ENCODE measurements around the gene ELP4.
"Not testable (repeated sequence)": the region's sequence is repeated elsewhere in the genome, so short reads cannot be mapped to it uniquely, and the experiment has no call there.

The ELP4 gene

GRCh38 chr11:31649129-31649966 is 139.8 kb downstream of the ELP4 start:
- DNase-seq = no peak

- DNase-seq = no peak
Measured at GRCh38 chr11:31651208-31651607, 141.6 kb downstream of the ELP4 start.

DNA sequence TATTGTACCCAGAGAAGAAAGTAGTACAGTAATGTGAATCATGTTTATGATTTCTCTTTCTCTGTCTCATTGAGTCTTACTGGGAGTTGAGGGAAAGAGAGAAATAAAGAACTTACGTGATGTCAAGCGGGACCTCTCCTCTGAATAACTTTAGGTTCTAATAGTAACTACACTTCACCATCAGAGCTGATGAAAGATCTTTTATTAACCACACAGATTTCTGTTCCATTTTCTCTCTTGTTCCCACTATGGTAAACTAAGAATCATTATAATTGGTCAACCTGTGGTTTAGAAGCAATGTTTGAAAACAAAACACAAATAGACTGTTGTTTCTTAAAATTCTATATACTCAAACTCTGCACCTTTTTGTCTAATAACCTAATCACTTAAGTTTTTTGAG is 142.3 kb downstream of the ELP4 start:
- DNase-seq = no peak

- no peak for DNase-seq
Measured at GRCh38 chr11:31652528-31652927, 143.0 kb downstream of the ELP4 start.

GRCh38 chr11:31655483-31655882 is 145.9 kb downstream of the ELP4 start:
- DNase-seq = no peak

DNA sequence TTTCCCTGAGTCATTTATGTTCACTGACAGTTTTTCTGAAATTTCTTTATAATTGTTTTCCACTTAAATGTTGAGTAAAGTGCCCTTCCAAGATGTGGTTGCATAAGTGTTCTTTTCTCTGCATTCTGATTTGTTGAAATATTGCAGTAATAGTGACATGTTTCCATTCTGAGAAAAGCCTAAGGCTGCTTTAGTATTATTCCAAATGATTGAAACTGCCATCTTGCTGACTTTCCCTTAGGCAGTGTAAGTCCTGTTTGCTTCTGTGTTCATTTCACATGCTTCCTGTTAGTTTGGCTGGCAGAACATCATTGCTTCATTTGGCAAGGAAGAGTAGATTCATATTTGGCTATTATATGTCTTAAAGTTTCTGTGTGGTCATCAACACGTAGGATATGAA is 146.5 kb downstream of the ELP4 start:
- no peak for DNase-seq

GRCh38 chr11:31657091-31657490 is 147.5 kb downstream of the ELP4 start:
- no peak for DNase-seq

- DNase-seq = no peak
Measured at GRCh38 chr11:31664129-31664528, 154.6 kb downstream of the ELP4 start.

- DNase-seq = no peak
Measured at GRCh38 chr11:31664954-31665353, 155.4 kb downstream of the ELP4 start.

DNA sequence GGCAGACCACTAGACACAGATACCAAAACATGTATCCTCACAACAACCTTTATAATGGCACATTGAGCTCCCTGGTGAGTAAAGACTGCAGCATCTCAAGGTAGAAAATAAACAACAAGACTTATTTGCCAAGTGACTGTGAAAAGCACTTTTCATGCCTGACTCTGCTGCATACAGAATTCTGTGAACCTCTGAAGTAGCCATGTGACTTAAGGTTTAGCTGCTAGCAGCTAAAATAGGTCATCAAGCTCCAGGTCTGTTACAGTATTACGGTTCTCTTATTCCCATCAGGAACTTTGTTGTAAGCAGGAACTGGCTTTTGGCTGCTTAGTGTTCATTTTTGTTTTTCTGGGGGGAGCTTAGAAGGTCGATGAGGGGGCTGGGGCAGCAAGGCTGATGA is 162.1 kb downstream of the ELP4 start:
- no peak for DNase-seq

- DNase-seq = not testable (repeated sequence)
Measured at GRCh38 chr11:31673108-31673507, 163.5 kb downstream of the ELP4 start.

- no peak for DNase-seq
Measured at GRCh38 chr11:31676280-31676982, 166.9 kb downstream of the ELP4 start.

- no peak for DNase-seq
Measured at GRCh38 chr11:31680770-31681169, 171.2 kb downstream of the ELP4 start.

DNA sequence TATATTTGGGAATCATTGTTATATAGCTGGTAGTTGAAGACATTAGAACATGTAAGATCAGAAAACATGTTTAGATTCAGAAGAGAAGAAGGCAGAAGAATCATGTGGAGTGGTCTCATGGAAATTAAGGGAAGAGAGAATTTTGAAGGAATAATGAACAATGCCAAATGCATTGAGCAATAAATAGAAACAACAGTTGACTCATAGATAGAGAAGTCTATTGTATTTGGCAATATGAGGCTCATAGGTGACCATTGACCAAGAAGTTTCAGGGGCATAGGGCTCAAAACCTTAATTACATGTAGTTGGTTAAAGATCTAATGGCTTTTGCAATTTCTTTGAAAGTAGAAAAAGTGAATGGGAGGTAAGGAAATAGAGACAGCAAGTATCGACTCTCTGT is 177.7 kb downstream of the ELP4 start:
- no peak for DNase-seq

DNA sequence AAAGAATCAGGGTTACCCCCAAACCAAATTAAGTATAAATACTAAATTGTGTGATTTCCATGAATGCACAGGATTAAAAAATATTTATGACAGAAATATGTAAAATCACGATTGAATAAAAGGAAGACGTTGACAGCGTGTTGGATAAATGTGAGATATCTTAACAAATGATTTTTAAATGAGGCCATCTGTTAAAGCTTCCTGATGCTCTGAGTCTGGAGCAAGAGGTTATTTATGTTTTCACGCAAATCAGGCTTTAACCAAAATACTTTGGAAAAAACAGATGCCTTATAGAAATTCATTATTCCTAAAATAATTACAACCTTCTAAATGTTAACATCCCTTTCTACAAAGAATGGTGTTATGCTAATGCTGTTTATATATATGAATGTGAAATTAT is 178.3 kb downstream of the ELP4 start:
- DNase-seq = no peak

DNA sequence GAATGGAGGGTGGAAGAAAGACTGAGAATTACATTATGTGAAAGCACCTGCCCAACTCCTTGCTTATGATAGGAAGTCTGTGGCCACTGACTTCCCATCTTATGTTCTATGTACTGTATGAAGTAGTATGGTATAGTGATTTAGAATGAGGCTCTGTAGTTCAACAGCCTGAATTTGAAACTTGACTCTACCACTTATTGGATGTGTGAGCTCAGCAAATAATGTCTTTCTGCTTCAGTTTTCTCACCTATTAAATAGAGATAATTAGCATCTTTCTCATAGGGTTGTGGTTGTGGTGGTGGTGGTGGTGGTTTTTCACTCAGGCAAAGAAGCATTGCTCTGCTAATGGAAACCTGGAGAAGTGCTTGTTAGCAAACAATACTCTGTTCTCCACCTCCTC is 180.0 kb downstream of the ELP4 start:
- DNase-seq = no peak

GRCh38 chr11:31690041-31690440 is 180.5 kb downstream of the ELP4 start:
- no peak for DNase-seq

DNA sequence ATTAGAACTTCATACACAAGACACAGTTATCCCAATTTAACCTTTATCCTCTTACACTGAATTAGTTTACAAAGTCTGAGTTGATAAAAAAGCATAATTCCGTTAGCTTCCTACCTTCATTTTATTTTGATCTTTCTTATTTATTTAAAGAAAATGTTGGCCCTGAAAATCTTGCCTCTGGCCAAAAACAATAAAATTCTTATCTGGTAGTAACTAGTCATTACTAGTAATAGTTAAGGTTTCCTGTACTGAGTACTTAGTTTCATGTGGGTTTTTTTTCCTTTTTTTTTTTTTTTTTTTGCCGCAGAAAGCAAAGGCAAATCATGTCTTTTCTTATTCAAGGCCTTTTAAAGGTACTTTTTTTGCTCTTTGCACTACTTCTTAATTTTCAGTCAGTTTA is 180.9 kb downstream of the ELP4 start:
- DNase-seq = no peak

DNA sequence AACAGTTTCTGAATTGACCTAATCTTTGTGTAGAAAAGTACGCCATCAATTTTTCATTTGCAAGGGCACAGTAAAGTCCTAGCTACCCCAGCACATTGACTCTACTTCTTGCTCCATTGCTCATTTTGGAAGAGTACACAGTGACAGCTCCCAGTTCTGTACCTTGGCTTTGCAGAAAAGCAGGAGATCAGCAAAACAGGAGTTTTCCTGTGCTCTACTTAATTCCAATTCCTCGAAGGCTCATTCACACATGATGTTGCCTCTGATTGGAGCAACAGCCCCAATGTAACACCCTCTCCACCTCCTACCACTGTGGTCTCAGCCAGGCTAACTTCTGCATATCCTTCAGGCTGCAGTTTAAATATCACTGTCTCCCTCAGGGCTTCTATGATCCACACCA is 182.9 kb downstream of the ELP4 start:
- no peak for DNase-seq

DNA sequence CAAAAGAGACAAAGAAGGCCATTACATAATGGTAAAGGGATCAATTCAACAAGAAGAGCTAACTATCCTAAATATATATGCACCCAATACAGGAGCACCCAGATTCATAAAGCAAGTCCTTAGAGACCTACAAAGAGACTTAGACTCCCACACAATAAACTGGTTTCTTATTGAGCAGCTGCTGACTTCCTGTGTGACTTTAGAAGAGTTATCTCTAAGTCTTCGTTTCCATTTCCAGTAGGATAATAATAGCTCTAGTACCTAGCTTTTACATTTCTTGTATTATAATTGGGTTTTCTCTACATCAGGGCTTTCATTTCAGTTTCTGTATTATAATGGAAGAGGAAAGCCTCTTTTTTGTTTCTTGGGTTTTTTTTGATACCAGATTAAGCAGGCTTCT is 187.5 kb downstream of the ELP4 start:
- not testable (repeated sequence) for DNase-seq

DNA sequence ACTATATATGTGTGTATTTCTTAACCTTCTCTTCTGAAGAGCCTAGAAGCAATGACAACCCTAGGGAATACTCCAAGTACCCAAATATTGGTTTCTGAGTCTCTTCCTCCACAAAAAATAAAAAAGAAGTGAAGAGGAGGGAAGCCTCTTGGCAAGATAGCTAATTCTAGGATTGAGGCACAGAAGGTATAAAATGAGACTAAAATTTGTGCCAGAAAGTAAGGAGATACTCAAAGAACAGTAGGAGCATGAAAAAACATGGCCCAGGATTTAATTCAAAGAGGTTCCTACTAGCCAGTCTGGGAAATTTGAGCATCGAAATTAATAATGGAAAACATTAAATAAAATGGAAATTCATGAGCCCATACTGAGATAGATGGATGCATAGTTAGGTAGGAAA is 189.5 kb downstream of the ELP4 start:
- DNase-seq = no peak

DNA sequence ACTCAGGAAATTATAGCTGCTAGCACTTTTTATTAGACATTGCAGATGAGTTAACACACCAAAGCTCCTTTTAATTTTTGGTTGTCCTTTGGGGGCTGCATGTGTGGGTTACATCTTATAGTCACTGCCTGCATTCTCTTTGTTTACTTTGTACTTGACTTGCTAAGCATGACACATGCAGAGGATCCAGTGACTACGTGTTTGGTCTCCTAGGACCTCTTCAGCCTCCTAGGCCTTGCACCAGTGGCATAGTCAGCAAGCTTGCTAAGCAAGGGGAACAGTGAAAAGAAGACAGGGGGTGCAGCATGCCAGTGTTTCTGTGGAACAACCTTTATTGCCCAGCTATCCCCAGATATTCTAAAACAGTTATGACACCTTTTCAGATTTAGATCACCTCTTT is 193.4 kb downstream of the ELP4 start:
- no peak for DNase-seq

GRCh38 chr11:31706357-31706756 is 196.8 kb downstream of the ELP4 start:
- DNase-seq = no peak

DNA sequence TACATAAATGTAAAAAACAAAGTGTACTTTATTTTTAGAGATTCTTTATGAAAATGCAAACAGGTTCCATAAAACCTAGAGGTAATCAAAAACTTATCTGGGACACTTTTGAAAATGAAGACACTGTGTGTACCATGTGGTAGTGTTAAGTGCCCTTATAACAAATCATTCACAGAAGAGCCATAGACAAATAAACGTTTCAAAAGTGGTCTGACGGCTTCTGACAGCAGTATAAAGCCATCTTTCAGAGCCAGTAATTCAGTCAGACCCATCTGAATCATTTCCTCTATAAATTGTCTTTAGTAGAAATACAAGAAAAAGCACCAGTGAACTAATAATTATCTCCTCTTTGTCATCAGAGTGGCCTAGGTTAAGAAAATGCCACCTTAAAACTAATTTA is 201.6 kb downstream of the ELP4 start:
- DNase-seq = no peak

DNA sequence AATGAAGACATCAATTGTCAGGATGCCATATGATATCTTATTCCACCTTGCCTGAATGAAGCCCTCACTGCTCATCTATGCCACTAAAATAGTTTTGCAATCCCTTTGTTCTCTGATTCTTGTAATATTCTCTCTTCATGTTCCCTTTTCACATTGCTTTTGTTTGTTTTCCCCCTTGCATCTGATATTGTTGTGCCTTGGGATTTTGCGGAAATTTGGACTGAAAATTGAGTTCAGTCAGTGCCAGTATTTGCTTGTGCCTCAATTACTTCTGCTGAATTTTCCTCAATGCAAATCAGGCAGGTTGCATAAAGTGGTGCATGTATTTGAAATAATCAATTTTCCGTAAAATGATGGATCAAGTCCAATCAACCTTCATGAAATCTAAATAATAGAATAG is 203.3 kb downstream of the ELP4 start:
- DNase-seq = no peak
